Retinal pigment epithelial cell (primary cell): ENCODE measurements around the gene CNKSR2.

ENCODE experiments used
- DNase-seq: peaks from one replicate; pipeline ENCODE4 v3.0.0-alpha.2; 2010; ENCODE audit warnings: low read depth
- H3K4me3 ChIP-seq: 2 replicates; pipeline ENCODE4 v1.5.1; 2011; ENCODE audit warnings: mild to moderate bottlenecking, low read length, control low read depth, moderate library complexity
- TF ChIP-seq, protein P1 (sequence below): conservative IDR thresholded peaks from 2 replicates; pipeline ENCODE4 v1.5.1; 2011; ENCODE audit warnings: low read depth, low read length, control low read depth, inconsistent platforms

Gene CNKSR2

GRCh38 chrX:21632027-21632426 is 257.8 kb downstream of the CNKSR2 start:
- no peak overlapping the region for H3K4me3 ChIP-seq
- TF ChIP-seq, protein P1, sequence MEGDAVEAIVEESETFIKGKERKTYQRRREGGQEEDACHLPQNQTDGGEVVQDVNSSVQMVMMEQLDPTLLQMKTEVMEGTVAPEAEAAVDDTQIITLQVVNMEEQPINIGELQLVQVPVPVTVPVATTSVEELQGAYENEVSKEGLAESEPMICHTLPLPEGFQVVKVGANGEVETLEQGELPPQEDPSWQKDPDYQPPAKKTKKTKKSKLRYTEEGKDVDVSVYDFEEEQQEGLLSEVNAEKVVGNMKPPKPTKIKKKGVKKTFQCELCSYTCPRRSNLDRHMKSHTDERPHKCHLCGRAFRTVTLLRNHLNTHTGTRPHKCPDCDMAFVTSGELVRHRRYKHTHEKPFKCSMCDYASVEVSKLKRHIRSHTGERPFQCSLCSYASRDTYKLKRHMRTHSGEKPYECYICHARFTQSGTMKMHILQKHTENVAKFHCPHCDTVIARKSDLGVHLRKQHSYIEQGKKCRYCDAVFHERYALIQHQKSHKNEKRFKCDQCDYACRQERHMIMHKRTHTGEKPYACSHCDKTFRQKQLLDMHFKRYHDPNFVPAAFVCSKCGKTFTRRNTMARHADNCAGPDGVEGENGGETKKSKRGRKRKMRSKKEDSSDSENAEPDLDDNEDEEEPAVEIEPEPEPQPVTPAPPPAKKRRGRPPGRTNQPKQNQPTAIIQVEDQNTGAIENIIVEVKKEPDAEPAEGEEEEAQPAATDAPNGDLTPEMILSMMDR: no peak
- DNase-seq: no peak

DNA sequence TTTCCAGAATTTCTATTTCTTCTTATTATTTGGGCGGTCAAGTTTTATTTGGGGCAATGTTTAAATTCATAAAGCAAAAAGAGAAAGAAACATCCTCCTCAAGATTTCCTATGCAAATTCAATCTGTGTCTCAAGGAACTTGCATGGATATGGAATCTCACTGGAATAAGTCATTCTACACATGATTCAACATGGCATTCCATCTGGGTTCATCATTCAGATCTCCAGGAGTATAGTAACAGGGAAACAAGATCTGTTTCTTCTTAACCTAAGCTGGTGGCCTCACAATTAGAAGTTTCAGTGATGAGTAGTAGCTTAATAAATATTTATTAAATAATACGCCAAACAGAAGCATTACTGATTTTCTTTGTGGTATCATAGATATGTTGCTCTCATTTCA is 264.1 kb downstream of the CNKSR2 start:
- no peak overlapping the region for H3K4me3 ChIP-seq
- no peak for DNase-seq
- TF ChIP-seq, protein P1: no peak

DNA sequence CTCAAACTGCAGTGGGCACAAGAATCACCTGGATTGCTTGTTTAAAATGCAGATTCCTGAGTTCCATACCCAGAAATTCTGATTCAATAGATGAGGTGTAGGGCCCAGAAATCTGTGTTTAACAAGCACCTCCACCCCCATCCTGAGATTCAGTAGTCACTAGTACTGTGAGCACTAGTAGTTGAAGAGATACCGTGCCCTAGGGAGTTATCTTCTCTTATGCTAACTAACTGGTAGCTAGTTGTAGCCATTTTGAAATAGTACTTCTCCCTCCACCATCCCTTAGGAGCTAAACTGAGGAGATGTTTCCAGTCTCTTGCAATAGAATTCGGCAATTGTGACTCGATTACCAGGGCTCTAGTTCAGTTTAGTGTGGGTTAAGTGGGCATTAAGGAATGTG is 265.6 kb downstream of the CNKSR2 start:
- no peak for DNase-seq
- TF ChIP-seq, protein P1: no peak
- no peak overlapping the region for H3K4me3 ChIP-seq

DNA sequence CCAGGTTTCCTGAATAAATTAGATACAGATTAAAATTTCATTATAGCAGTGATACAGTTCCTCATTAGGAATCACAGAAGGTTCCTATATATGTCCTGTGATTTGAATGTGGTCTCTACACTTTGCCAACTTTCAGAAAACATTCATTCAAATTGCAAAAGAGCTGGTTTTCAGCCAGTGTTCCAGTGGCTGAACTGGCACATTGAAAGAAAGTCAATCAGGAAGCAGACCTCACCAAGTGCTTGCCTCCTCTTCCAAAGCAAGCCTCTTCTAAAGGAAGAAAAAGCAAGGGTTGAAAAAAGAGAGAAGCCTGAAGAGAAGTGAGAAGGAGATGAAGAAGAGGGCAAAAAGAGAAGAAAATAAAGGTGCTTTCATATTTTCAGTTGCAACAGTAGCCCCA is 271.2 kb downstream of the CNKSR2 start:
- TF ChIP-seq, protein P1: no peak
- H3K4me3 ChIP-seq: no peak overlapping the region
- no peak for DNase-seq

DNA sequence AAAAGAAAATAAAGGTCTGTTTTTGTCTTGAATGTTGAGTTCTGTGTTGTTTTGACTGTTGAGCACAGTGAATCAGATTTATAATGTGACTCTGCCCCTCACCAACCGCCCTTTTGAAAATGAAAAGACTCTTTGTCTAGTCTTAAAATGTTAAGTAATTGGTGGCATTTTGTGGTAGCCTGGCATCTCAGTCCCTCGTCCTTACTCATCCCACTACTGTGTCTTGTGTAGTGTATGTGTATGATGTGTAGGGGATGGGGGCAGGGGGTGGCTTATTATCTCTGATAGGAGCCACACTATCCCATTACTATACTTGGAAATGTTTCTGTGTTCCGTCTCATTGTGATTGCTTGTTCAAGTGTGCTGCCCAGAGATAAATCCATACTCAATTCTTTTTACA is 271.7 kb downstream of the CNKSR2 start:
- H3K4me3 ChIP-seq: no peak overlapping the region
- TF ChIP-seq, protein P1: no peak
- no peak for DNase-seq

- TF ChIP-seq, protein P1: no peak
- DNase-seq: no peak
- no peak overlapping the region for H3K4me3 ChIP-seq
Measured at GRCh38 chrX:21655901-21656586, 281.8 kb downstream of the CNKSR2 start.

DNA sequence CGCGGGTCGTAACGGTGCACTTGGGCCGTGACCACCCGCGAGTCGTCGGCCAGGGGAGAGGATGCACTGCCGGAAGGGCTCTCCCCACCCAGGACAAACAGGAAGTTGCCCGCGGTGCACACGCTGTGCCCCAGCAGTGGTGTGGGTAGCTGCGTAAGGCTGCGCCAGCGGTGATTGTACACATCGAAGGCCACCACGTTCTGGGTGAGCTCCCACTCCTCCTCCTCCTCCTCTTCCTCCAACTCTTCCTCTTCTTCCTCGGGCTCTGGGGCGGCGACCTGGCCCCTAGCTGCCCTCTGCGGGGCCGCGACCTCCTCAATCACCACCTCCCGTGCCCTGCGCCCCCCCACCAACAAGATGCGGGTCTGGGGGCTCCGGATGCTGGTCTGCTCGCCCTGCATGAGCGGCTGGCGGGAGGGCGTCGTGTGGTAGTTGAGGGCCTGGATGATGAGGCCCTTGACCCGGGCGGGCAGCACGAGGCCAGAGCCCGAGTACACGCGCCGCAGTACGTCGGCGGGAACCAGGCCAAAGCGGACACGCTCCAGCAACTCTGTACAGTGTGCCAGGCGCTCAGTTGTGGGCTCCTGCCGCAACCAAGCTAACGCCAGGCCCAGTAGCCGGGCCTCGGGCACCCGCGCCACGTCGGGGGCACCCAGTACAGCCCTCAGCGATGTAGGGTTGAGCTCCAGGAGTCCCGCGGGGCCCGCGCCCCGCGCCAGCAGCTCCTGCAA is 282.5 kb downstream of the CNKSR2 start:
- DNase-seq: no peak
- H3K4me3 ChIP-seq: no peak overlapping the region
- TF ChIP-seq, protein P1: no peak
